ENCODE data around the gene C11orf65.

Gene C11orf65

DNA sequence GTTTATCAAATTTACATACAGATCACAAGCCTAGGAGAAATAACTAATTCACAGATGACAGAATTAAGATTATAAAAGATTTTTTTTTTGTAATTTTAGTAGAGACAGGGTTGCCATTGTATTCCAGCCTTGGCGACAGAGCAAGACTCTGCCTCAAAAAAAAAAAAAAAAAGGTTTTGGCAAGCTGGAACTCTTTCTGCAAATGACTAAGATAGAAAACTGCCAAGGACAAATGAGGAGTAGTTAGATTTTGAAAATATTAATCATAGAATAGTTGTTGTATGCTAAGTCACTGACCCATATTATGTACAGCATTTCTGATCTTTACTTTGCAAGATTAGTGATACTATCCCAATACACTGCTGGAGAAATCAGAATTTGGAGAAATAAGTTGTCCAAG, 99.2 kb downstream of the C11orf65 start:
- FAIRE-seq: no peak

DNA sequence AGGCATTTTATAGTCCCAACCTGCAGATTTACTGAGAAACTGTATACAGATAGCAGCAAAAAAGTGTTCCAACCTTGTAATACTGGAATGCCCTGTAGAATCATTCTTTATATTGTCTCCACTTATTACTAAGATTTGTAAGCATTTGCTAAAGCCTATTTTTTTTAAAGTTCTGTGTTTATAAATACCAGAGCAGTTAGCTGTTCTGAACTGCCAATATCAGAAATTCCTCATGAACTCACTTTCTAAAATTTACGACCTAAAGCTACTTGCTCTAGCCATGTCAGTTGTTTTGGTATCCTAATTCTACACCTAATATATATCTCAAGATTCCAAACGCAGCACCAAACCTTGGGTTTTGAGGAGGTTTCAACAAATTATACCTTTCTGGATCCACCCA, 103.2 kb downstream of the C11orf65 start:
- FAIRE-seq: no peak

DNA sequence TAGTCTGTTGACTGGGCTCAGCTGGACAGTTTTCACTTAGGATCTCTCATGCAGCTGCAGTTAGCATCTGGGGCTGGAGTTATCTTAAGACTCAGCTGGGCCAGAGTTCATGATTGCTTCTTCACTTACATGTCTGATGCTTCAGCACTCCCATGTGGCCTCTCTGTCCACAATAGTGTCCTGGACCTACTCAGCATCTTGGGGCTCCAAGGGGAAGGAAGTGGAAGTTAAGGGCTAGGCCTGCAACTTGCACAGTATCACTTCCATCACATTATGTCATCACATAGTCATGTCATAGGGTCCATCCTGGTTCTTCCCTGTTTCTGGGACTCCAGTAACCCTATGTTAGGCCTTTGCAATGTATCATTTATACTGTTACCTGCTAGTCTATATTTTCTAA, 115.9 kb downstream of the C11orf65 start:
- FAIRE-seq: no peak

DNA sequence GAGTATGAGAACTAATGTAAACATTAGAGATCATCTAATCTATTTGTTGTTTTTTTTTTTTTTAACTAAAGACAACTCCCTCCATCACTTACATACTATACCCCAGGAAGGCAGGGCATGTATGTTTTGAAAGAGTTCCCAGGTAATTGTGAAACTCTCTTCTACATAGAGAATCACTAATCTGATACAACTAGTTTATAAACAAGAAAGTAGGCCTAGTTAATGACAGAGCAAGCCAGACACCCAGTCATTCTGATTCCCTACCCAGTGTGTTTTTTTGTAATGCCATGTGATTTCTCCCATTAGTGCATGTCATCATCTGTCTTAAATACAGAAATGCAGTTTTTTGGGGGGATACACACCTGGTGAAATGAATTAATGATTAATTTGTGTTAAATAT, 120.9 kb downstream of the C11orf65 start:
- no peak for FAIRE-seq

DNA sequence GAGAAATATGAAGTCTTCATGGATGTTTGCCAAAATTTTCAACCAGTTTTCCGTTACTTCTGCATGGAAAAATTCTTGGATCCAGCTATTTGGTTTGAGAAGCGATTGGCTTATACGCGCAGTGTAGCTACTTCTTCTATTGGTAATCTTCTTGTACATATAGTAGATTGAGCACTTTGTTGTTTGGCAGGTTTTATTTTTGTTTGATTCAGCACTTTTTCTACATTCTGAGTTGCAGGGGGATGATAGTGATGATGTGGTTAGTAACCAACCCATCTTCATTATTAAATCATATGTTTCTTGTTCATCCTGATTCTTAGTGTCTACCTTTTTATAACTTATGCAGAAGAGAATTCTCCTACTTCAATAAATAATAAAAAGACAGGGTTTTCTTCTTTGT, 121.6 kb downstream of the C11orf65 start:
- FAIRE-seq: no peak

DNA sequence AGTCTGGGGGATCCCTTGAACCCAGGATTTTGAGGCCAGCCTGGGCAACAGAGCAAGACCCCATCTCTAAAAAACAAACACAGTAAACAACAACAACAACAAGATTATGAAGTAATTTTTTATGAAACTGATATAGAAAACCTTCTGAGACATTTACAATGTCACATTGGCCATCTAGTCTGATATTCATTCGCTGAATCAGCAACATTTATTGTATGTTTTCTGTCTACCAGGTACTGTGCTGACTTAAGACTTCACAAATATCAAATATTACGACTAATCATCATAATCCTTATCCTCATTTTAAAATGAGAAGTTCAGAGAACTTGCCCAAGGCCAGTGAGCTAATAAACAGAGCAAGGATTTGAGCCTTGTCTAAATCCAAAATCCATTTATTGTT, 123.6 kb downstream of the C11orf65 start:
- no peak for FAIRE-seq

DNA sequence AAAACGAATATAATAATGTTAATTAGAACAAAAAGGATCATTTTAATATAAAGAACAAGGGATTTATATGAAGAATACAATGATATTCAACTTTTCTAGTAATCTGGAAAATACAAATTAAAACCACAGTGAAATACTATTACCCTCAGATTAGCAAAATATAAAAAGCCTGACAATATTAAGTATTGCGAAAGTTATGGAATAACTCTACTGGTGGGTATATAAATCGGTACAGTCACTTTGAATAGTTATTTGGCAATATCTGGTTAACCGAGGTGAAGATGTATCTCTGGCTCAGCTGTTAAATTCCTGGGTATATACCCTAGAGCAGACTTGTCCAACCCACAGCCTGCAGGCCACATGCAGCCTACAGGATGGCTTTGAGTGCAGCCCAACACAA, 125.7 kb downstream of the C11orf65 start:
- no peak for FAIRE-seq

DNA sequence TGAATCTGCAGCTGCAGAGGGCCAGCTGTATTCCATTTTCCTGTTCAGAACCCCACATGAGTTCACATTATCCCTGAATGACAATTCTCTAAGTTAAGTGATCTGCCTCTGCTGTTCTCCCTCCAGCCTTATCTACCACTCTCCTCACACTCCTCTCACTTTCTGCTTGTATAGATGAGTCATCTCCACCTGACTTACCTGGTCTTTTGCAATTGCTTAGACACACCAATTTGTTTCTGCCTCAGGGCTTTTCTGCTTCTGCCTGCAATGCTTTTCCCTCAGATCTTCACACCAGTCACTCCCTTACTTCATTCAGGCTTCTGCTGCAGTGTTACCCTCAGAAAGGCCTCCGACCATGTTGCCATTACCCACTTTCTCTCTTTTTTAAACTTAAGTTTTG, 126.4 kb downstream of the C11orf65 start:
- FAIRE-seq: no peak

DNA sequence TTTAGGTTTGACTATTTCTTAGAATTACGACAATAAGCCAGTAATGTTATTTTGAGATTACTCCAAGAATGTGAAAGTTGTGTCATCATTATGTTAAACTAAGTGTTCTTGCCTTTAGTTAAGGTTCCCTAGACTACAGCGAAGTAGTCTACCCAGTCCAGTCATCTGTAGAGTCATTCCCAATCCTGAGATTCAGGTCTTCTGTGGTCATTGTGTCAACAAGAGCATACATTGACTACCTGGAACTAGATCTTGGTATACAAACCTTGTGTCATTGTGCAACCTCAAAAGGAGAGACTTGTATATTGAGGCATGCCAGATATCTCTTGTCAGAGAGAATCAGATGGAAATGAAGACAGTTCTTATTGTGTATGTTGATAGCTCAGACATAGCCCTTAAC, 128.6 kb downstream of the C11orf65 start:
- no peak for FAIRE-seq

DNA sequence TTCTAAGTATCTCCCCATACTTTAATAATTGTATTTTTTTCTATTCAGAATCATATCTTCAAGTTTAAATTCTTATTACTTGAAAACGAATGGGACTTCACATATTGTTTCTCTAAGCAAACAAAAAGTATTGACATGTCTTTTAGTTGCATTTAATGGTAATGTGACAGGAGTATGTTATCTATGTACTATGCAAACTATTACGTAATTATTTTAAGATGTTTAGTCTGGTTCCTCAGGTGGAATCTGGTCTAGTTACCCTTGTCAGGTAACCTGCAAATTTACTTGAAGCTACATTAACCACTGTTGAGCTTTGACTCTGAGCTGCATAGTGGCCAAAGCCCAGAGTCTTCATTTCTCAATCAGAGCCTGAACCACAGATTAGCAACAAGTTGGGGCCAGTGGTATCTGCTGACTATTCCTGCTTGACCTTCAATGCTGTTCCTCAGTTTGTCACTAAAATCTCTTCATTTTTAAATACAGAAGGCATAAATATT, 133.9 kb downstream of the C11orf65 start:
- no peak for FAIRE-seq
